NCI-H1436 treated with DMSO at 0.1 percent for 48 hours (cell line): ENCODE measurements around the gene PRKCZ.
"Not testable (repeated sequence)": the region's sequence is repeated elsewhere in the genome, so short reads cannot be mapped to it uniquely, and the experiment has no call there.

Source experiments
- DNase-seq: peaks from one replicate; lab custom pipeline; 2025; lab: John Stamatoyannopoulos, UW

The PRKCZ gene

GRCh38 chr1:2103266-2103900, 53.2 kb downstream of the PRKCZ start:
- DNase-seq = no peak

- DNase-seq = no peak
Observed at GRCh38 chr1:2103901-2104590, 53.8 kb downstream of the PRKCZ start.

- no peak for DNase-seq
Observed at GRCh38 chr1:2104621-2105427, 54.6 kb downstream of the PRKCZ start.

- no peak for DNase-seq
Observed at GRCh38 chr1:2105781-2106524, 55.7 kb downstream of the PRKCZ start.

GRCh38 chr1:2106659-2107405, 56.6 kb downstream of the PRKCZ start:
- DNase-seq = no peak

GRCh38 chr1:2107586-2108212, 57.5 kb downstream of the PRKCZ start:
- DNase-seq = no peak

GRCh38 chr1:2108213-2108876, 58.1 kb downstream of the PRKCZ start:
- no peak for DNase-seq

GRCh38 chr1:2108877-2109580, 58.8 kb downstream of the PRKCZ start:
- DNase-seq = no peak

GRCh38 chr1:2109581-2110021, 59.4 kb downstream of the PRKCZ start:
- DNase-seq = no peak

GRCh38 chr1:2110191-2110737, 60.1 kb downstream of the PRKCZ start:
- no peak for DNase-seq

GRCh38 chr1:2110738-2111673, 60.8 kb downstream of the PRKCZ start:
- no peak for DNase-seq

GRCh38 chr1:2111674-2112035, 61.4 kb downstream of the PRKCZ start:
- DNase-seq = no peak

GRCh38 chr1:2112280-2112701, 62.1 kb downstream of the PRKCZ start:
- DNase-seq = no peak

GRCh38 chr1:2113620-2114135, 63.5 kb downstream of the PRKCZ start:
- no peak for DNase-seq

- not testable (repeated sequence) for DNase-seq
Observed at GRCh38 chr1:2114635-2115007, 64.4 kb downstream of the PRKCZ start.

GRCh38 chr1:2115008-2115641, 64.9 kb downstream of the PRKCZ start:
- DNase-seq = no peak

- no peak for DNase-seq
Observed at GRCh38 chr1:2115702-2116341, 65.6 kb downstream of the PRKCZ start.
